Smooth muscle cell (in vitro differentiated cells): ENCODE measurements around the gene ZNF547. TPM values are rescaled to one million over a fixed set of nuclear protein-coding genes. Genes with fewer than 3 reads are reported as not detected.

Source experiments
- DNase-seq: peaks from one replicate; lab custom pipeline; 2025; ENCODE audit not compliant: unreplicated experiment; lab: John Stamatoyannopoulos, UW
- H2AFZ ChIP-seq: fragments of 200-600 bp; sonication (generic); 2 replicates; pipeline ENCODE4 v1.6.0; 2016; ENCODE audit warnings: antibody characterized with exemption, low read depth, mild to moderate bottlenecking
- H3F3A ChIP-seq: fragments of 200-600 bp; sonication (generic); 2 replicates; pipeline ENCODE4 v1.6.0; 2017; ENCODE audit warnings: antibody characterized with exemption, low read depth
- H3K27ac ChIP-seq: fragments of 200-600 bp; sonication (generic); 2 replicates; pipeline ENCODE4 v1.5.1; 2016; ENCODE audit warnings: low read depth, mild to moderate bottlenecking
- H3K27me3 ChIP-seq: fragments of 200-600 bp; sonication (generic); 2 replicates; pipeline ENCODE4 v1.6.1; 2016; ENCODE audit warnings: low read depth, mild to moderate bottlenecking
- H3K36me3 ChIP-seq: fragments of 200-600 bp; sonication (generic); 2 replicates; pipeline ENCODE4 v1.5.1; 2016; ENCODE audit warnings: low read depth
- H3K4me1 ChIP-seq: fragments of 200-600 bp; sonication (generic); 2 replicates; pipeline ENCODE4 v1.5.1; 2016; ENCODE audit warnings: low read depth
- H3K4me2 ChIP-seq: fragments of 200-600 bp; sonication (generic); 2 replicates; pipeline ENCODE4 v1.6.0; 2016; ENCODE audit warnings: mild to moderate bottlenecking
- H3K4me3 ChIP-seq: fragments of 200-600 bp; sonication (generic); 2 replicates; pipeline ENCODE4 v1.5.1; 2016; ENCODE audit warnings: mild to moderate bottlenecking
- H3K79me2 ChIP-seq: fragments of 200-600 bp; sonication (generic); 2 replicates; pipeline ENCODE4 v1.6.0; 2016; ENCODE audit warnings: low read depth, mild to moderate bottlenecking
- H3K9ac ChIP-seq: fragments of 200-600 bp; sonication (generic); 2 replicates; pipeline ENCODE4 v1.6.0; 2016; ENCODE audit warnings: low read depth
- H3K9me3 ChIP-seq: fragments of 200-600 bp; sonication (generic); replicated peaks from 2 replicates; pipeline ENCODE4 v1.5.1; 2016; ENCODE audit warnings: low read depth
- H4K20me1 ChIP-seq: fragments of 200-600 bp; sonication (generic); 2 replicates; pipeline ENCODE4 v1.6.0; 2016; ENCODE audit warnings: low read depth
- WGBS: methylation state at CpG from one replicate; pipeline ENCODE4 v1.1.7; 2016; ENCODE audit warnings: low lambda C conversion rate; 5-methylcytosine and 5-hydroxymethylcytosine counted together
- polyA plus RNA-seq: library from polyadenylated mRNA; unstranded; fragments of >200 nt; fragmentation: Nextera tagmentation; extraction: Ambion mirVana; gene quantifications from 2 replicates; pipeline ENCODE4 v1.2.1, GENCODE V29; 2016
- total RNA-seq: library from RNA; depleted of rRNA; stranded (reverse); fragments of >200 nt; gene quantifications from 2 replicates; pipeline ENCODE4 v1.2.3, GENCODE V29; 2014
- TF ChIP-seq, protein P1 (sequence below): fragments of 200-600 bp; sonication (generic); IDR thresholded peaks from 2 replicates; pipeline ENCODE4 v1.5.1; 2017; ENCODE audit warnings: borderline replicate concordance, mild to moderate bottlenecking, antibody characterized with exemption; ENCODE audit not compliant: insufficient read depth, poor library complexity, severe bottlenecking

ZNF547 gene
- total and polyA plus RNA-seq, 2 experiments from 2014 or later: 0.71 to 4.9 TPM

DNA sequence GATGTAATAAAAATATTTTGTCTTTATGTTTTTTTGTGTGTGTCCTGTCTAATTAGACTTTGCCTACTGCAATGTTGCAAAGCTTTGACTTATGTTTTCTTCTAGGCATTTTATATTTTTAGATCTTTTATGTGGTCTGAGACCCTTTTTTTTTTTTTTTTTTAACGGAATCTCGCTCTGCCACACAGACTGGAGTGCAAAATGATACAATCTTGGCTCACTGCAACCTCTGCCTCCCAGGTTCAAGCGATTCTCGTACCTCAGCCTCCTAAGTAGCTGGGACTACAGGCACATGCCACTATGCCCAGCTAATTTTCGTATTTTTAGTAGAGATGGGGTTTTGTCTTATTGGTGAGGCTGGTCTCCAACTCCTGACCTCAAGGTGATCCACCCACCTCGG, 20.8 kb upstream of the ZNF547 start:
- Histone ChIP-seq H3F3A (no peaks in the 10 kb centered on the region), H4K20me1 (no peaks in the 10 kb centered on the region), H3K9ac (no peak overlapping the region), H3K9me3 (no peaks in the 10 kb centered on the region), H3K79me2 (no peaks in the 10 kb centered on the region), H3K4me1 (no peaks in the 10 kb centered on the region), H3K27me3 (peaks cover 12% of the 10 kb centered on the region), H3K27ac (no peak overlapping the region), H3K4me2 (no peak overlapping the region), H2AFZ (no peak overlapping the region), H3K4me3 (no peak overlapping the region), H3K36me3 (no peaks in the 10 kb centered on the region)
- TF ChIP-seq, protein P1, sequence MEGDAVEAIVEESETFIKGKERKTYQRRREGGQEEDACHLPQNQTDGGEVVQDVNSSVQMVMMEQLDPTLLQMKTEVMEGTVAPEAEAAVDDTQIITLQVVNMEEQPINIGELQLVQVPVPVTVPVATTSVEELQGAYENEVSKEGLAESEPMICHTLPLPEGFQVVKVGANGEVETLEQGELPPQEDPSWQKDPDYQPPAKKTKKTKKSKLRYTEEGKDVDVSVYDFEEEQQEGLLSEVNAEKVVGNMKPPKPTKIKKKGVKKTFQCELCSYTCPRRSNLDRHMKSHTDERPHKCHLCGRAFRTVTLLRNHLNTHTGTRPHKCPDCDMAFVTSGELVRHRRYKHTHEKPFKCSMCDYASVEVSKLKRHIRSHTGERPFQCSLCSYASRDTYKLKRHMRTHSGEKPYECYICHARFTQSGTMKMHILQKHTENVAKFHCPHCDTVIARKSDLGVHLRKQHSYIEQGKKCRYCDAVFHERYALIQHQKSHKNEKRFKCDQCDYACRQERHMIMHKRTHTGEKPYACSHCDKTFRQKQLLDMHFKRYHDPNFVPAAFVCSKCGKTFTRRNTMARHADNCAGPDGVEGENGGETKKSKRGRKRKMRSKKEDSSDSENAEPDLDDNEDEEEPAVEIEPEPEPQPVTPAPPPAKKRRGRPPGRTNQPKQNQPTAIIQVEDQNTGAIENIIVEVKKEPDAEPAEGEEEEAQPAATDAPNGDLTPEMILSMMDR: no peak
- 78% methylated on average over 6 of the region's 6 CpGs for WGBS
- no peak for DNase-seq

DNA sequence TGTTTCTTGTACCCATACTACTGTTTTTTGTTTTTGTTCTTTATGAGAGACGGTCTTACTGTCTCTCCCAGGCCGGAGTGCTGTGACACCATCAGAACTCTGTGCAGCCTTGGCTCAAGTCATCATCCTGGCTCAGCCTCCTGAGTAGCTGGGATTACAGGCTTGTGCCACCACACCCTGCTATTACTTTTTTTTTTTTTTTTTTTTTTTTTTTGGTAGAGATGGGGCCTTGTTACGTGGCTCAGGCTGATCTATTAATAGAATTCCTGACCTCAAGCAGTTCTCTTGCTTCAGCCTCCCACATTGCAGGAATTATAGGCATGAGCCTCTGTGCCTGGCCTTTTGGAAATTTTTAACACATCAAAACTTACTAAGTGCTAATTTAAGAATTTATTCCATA, 15.2 kb upstream of the ZNF547 start:
- no peak overlapping the region for H3K27ac ChIP-seq
- no peak for DNase-seq
- WGBS: 72% methylated on average over 3 of the region's 3 CpGs
- peaks cover 19% of the 10 kb centered on the region for H3K79me2 ChIP-seq
- H3K4me3 ChIP-seq: no peak overlapping the region
- H3F3A ChIP-seq: no peaks in the 10 kb centered on the region
- H3K4me2 ChIP-seq: no peak overlapping the region
- no peak overlapping the region for H2AFZ ChIP-seq
- no peak overlapping the region for H3K9ac ChIP-seq
- no peaks in the 10 kb centered on the region for H3K36me3 ChIP-seq
- H3K4me1 ChIP-seq: peaks cover 9% of the 10 kb centered on the region
- H3K27me3 ChIP-seq: peaks cover 12% of the 10 kb centered on the region
- TF ChIP-seq, protein P1: no peak
- H3K9me3 ChIP-seq: no peaks in the 10 kb centered on the region
- H4K20me1 ChIP-seq: no peaks in the 10 kb centered on the region

DNA sequence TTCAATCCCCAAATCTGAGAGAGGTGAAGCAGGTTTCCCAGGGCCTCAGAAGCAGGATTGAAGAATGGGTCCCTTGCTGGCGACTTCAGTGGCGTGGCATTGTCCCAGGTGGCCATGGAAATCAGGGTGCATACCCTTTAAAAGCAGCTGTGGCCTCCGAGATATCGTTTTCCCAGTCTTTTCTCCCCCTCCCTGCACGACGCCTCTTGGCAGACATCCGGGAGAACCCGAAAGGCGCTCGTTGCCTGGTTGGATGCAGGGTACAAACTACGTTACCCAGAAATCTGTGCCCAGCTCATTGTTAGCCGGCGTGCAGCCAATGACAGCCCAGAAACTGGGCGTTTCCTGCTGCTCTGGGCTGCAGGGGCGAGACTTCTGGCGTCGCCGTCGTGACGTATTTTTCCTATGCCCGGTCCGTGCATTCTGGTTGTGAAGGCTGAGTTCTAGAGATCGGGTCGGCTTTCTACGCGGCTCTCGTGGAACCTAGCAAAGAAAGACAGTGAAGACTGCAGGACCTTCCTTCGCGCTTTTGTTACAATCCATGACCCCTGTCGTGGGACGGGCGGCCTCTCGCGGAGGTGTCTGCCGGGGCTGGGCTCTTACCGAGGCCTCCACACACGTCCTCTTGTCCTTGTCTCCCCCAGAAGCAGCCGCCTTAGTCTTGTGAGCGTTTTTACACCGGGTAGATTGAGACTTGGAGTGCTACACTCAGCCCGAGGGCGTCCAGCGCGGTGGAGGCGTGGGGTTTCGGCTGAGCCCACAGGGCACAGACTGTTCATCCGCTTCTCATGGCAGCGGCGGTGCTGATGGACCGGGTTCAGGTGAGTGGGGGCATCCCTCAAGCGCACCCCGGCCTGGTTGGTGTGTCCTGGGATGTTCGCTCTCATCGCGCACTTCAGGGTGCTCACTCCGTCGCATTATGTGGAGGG, 12.2 kb upstream of the ZNF547 start, which contains the start of gene ZNF304:
Gene ZNF304 (plus strand): TSS at position 395 of the 929 bp plus-strand sequence. CDS start 394 bp downstream, at position 789.
- peak; percentile 46 for DNase-seq
- peaks cover 9% of the 10 kb centered on the region for H3K4me1 ChIP-seq
- peaks cover 26% of the 10 kb centered on the region for H3K79me2 ChIP-seq
- peak within 1 kb of the TSS; percentile 80 for H3K4me3 ChIP-seq
- H3K9ac ChIP-seq: peak within 1 kb of the TSS; percentile 94
- H3K36me3 ChIP-seq: peaks cover 8% of the 10 kb centered on the region
- no peaks in the 10 kb centered on the region for H4K20me1 ChIP-seq
- no peaks in the 10 kb centered on the region for H3F3A ChIP-seq
- H2AFZ ChIP-seq: peak within 1 kb of the TSS; percentile 90
- H3K27me3 ChIP-seq: no peaks in the 10 kb centered on the region
- TF ChIP-seq, protein P1: no peak
- no peaks in the 10 kb centered on the region for H3K9me3 ChIP-seq
- H3K27ac ChIP-seq: peak within 1 kb of the TSS; percentile 83
- 1% methylated on average over 57 of the region's 57 CpGs for WGBS
- peak within 1 kb of the TSS; percentile 94 for H3K4me2 ChIP-seq
